ENCODE data around the gene CCDC178. TPM values are rescaled to one million over a fixed set of nuclear protein-coding genes. Genes with fewer than 3 reads are reported as not detected.

Gene CCDC178
- total and polyA plus RNA-seq, 2 donors (not counting 3 experiments of a cell fraction or from before 2014, with no cell fraction given) = 0.80 to 1.6 TPM

DNA sequence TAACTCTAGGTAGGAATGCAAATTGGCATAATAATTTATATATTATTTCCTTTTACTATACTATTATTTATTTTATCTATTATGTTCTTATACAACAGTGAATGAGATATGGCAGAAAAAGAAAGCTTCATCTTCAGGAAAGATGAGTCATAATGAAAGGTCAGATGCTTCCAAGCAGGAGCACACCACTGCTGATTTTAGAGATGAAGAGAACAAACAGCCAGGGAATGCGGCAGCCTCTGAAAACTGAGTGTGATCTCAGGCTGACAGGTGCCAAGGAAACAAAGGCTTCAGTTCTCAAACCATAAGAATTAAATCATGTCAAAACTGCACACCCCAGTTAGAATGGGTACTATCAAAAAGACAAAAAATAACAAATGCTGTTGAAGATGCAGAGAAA lies 149.0 kb downstream of the CCDC178 start:
- H3K27ac ChIP-seq (ENCODE audit: insufficient read depth, low read depth, low read length) = no peak overlapping the region
- no peaks in the 10 kb centered on the region for H3K4me1 ChIP-seq (ENCODE audit: control insufficient read depth, extremely low read depth, insufficient read depth, low read length)
- TF ChIP-seq GATA2 (IDR thresholded peaks at IDR 0.05; ENCODE audit: insufficient read depth, insufficient read length, low read depth, low read length) (no peak), JUN (IDR thresholded peaks at IDR 0.05; ENCODE audit: borderline replicate concordance, insufficient read depth, insufficient read length, low read depth) (no peak), MYC (IDR thresholded peaks at IDR 0.05; ENCODE audit: low read depth, low read length) (no peak), EZH2 (IDR thresholded peaks at IDR 0.05; ENCODE audit: borderline replicate concordance, low read depth, low read length, severe bottlenecking) (no peak), MAX (IDR thresholded peaks at IDR 0.05; ENCODE audit: insufficient read depth, insufficient read length) (no peak), FOS (IDR thresholded peaks at IDR 0.05; ENCODE audit: borderline replicate concordance, insufficient read depth, low read length) (no peak), POLR2A (IDR thresholded peaks at IDR 0.05; ENCODE audit: low read depth, low read length) (no peak), POLR2AphosphoS5 (IDR thresholded peaks at IDR 0.05; ENCODE audit: insufficient read depth, low read depth, low read length) (no peak)
- TF ChIP-seq, protein P1, sequence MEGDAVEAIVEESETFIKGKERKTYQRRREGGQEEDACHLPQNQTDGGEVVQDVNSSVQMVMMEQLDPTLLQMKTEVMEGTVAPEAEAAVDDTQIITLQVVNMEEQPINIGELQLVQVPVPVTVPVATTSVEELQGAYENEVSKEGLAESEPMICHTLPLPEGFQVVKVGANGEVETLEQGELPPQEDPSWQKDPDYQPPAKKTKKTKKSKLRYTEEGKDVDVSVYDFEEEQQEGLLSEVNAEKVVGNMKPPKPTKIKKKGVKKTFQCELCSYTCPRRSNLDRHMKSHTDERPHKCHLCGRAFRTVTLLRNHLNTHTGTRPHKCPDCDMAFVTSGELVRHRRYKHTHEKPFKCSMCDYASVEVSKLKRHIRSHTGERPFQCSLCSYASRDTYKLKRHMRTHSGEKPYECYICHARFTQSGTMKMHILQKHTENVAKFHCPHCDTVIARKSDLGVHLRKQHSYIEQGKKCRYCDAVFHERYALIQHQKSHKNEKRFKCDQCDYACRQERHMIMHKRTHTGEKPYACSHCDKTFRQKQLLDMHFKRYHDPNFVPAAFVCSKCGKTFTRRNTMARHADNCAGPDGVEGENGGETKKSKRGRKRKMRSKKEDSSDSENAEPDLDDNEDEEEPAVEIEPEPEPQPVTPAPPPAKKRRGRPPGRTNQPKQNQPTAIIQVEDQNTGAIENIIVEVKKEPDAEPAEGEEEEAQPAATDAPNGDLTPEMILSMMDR (IDR thresholded peaks at IDR 0.05; ENCODE audit: extremely low read depth in 1 of 2, insufficient read depth in 1 of 2, low read depth in 1 of 2, low read length in 2 of 2) = no peak
- intact Hi-C loops (cut with micrococcal nuclease) = no loop called here
- no peak overlapping the region for H3K4me3 ChIP-seq (replicated peaks in 1 of 3; ENCODE audit: insufficient read depth in 1 of 3, low read depth in 1 of 3, low read length in 3 of 3)
- BruUV-seq (replicated peaks) = no TSS peak
- no peaks in the 10 kb centered on the region for H3K9me1 ChIP-seq (replicated peaks; ENCODE audit: control insufficient read depth, extremely low read depth, insufficient read depth, low read length)
- H2AFZ ChIP-seq (ENCODE audit: low read depth, low read length) = no peak overlapping the region
- FAIRE-seq (no peak), DNase-seq (ENCODE audit: low read depth, low spot score) (no peak)
- no peaks in the 10 kb centered on the region for H4K20me1 ChIP-seq (replicated peaks; ENCODE audit: control insufficient read depth, extremely low read depth, insufficient read depth, low read length)
- H3K79me2 ChIP-seq (ENCODE audit: control insufficient read depth, insufficient read depth, low read length) = no peaks in the 10 kb centered on the region
- no peak overlapping the region for H3K4me2 ChIP-seq (ENCODE audit: insufficient read depth, low read length)
- H3K27me3 ChIP-seq (ENCODE audit: control insufficient read depth in 2 of 2, insufficient read depth in 2 of 2, low read length in 2 of 2) = no peaks in the 10 kb centered on the region
- POLR2A ChIA-PET = no interaction called here
- CTCF ChIA-PET = interaction anchor here (0.6 kb wide), 1 partner anchor 8 kb away, joined by 3 read pairs; no protein-coding TSS in a partner anchor
- no peaks in the 10 kb centered on the region for H3K9me3 ChIP-seq (replicated peaks; ENCODE audit: control insufficient read depth, insufficient read depth, low read length)
- no peak overlapping the region for H3K9ac ChIP-seq (replicated peaks; ENCODE audit: extremely low read depth, insufficient read depth, low read length)
- H3K36me3 ChIP-seq (ENCODE audit: control insufficient read depth in 2 of 2, extremely low read depth in 1 of 2, insufficient read depth in 2 of 2, low read length in 2 of 2) = no peaks in the 10 kb centered on the region
- dilution Hi-C loops (cut with MboI; ENCODE audit: extremely low pct_ligation_motif_present, low sequenced_read_pairs) = no loop called here
